Kidney epithelial cell (primary cell): ENCODE results near the gene GNA14. TPM values are rescaled to one million over a fixed set of nuclear protein-coding genes. Genes with fewer than 3 reads are reported as not detected.

Experiments
- DNase-seq: peaks from one replicate; pipeline ENCODE4 v3.0.0-alpha.2; 2010; ENCODE audit warnings: low read depth
- H3K27me3 ChIP-seq: 2 replicates; pipeline ENCODE4 v1.6.0; 2011; ENCODE audit warnings: low read length; ENCODE audit not compliant: control insufficient read depth, insufficient read depth
- H3K36me3 ChIP-seq: 2 replicates; pipeline ENCODE4 v1.5.1; 2011; ENCODE audit warnings: low read length; ENCODE audit not compliant: control insufficient read depth, insufficient read depth
- H3K4me3 ChIP-seq: 2 replicates; pipeline ENCODE4 v1.5.1; 2011; ENCODE audit warnings: low read depth, mild to moderate bottlenecking, control low read depth, low read length
- total RNA-seq: library from RNA; depleted of rRNA; stranded (reverse); fragments of >200 nt; gene quantifications from 2 replicates; pipeline ENCODE4 v1.2.3, GENCODE V29; 2015
- TF ChIP-seq, protein P1 (sequence below): IDR thresholded peaks from 2 replicates; pipeline ENCODE4 v1.5.1; 2011; ENCODE audit warnings: mild to moderate bottlenecking, moderate library complexity, low read length, control low read depth, inconsistent platforms; ENCODE audit not compliant: insufficient read depth, poor library complexity, severe bottlenecking

GNA14 gene
- total RNA-seq, 1 donor from 2014 or later, result 0.63 TPM

DNA sequence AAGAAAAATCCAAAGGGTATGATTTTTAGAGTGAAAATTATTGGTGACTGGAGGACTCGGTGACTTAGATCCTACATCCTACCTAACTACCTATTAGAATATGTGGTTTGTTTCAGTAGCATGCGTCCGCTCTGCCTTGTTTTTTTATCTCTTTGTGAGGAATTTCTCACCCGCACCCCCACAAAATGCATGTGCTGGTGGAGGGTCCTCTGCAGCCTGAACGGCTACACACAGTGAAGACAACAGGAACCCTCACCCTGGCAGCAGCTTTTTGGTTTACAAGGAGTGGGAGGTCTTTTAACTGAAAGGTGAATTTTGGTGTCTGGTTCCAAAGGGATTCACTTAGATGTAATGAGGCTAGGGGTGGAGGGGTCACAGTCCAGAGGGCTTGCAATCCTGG is 115.5 kb downstream of the GNA14 start:
- no peak overlapping the region for H3K4me3 ChIP-seq
- H3K36me3 ChIP-seq, result no peaks in the 10 kb centered on the region
- no peaks in the 10 kb centered on the region for H3K27me3 ChIP-seq
- TF ChIP-seq, protein P1, sequence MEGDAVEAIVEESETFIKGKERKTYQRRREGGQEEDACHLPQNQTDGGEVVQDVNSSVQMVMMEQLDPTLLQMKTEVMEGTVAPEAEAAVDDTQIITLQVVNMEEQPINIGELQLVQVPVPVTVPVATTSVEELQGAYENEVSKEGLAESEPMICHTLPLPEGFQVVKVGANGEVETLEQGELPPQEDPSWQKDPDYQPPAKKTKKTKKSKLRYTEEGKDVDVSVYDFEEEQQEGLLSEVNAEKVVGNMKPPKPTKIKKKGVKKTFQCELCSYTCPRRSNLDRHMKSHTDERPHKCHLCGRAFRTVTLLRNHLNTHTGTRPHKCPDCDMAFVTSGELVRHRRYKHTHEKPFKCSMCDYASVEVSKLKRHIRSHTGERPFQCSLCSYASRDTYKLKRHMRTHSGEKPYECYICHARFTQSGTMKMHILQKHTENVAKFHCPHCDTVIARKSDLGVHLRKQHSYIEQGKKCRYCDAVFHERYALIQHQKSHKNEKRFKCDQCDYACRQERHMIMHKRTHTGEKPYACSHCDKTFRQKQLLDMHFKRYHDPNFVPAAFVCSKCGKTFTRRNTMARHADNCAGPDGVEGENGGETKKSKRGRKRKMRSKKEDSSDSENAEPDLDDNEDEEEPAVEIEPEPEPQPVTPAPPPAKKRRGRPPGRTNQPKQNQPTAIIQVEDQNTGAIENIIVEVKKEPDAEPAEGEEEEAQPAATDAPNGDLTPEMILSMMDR, result no peak
- DNase-seq, result no peak

DNA sequence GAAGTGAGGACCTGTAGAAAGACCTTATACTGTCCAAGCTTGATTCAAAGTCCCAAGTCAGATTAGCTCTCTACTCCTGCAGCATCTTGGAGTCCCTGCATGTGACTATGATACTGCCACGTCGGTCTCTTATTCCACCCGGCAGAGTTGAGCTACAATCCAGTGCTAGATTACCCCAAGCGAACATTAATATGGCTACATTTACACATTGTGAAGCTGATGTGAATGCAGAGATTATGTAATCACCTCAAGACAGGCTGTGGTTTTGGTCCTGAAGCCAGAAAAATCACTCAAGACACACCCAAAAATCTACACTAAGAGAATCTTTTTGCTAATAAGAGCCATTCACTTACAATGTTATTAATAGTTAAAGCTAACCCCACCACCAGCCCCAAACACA is 116.7 kb downstream of the GNA14 start:
- TF ChIP-seq, protein P1, result no peak
- no peaks in the 10 kb centered on the region for H3K27me3 ChIP-seq
- DNase-seq, result no peak

DNA sequence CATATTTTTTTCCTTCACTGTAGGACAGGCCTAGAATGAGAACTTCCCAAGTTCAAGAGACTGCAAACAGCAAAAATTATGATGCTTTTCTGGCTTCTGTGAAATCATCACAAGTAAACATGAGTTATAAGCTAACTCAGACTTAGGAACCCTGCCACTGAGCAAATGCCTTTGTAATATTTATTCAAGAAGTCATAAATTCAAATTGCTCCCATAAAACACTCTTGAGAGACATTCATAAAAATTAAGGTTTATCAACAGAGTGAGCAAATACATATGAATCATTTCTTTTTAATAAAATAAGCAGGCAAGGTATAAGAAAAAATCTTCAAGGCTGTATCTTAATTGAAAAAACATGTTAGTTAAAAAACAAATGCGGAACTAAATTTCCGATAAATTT is 124.2 kb downstream of the GNA14 start:
- H3K4me3 ChIP-seq, result no peak overlapping the region
- no peaks in the 10 kb centered on the region for H3K36me3 ChIP-seq
- DNase-seq, result no peak
- H3K27me3 ChIP-seq, result no peaks in the 10 kb centered on the region
- TF ChIP-seq, protein P1, result no peak

More for the DNA sequence above, 116.7 kb downstream of the GNA14 start:
- no peaks in the 10 kb centered on the region for H3K36me3 ChIP-seq
- H3K4me3 ChIP-seq, result no peak overlapping the region

DNA sequence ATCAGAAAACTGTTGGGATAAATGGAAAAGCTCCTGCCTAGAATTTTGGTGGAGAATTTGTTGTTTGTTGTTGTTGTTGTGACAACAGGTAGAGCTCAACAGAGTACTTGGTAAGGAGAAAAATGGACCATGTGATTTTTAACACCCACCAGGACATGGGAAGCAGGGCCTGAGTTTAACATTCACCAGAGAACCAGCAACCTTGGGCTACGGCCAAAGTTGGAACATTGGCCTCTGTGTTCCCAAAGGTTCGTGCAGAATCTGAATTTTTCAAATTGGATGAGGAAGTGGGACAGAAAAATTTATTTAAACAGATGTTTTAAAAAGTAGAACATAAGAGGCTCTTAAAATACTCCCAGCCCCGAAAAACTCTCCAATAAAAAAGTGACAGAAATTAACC is 127.0 kb downstream of the GNA14 start:
- Histone ChIP-seq H3K36me3 (no peaks in the 10 kb centered on the region), H3K27me3 (no peaks in the 10 kb centered on the region), H3K4me3 (no peak overlapping the region)
- DNase-seq, result no peak
- TF ChIP-seq, protein P1, result no peak

DNA sequence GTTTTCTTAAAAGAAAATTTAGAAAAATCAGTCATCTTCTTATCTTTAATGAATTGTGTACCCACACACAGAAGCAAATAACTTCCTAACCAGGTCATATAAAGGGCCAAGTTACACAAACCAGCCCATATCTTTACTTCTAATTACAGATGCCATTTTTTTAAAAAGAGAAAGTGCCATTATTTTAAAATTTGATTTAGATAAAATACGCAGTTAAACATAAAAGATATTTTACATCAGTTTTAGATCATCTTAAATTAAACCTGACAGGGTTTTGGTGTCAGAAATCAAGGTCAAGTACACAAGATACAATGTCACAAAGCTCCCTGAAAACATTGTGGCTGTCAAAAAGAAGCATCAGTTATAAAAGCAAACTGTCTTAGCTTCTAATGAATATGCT is 129.4 kb downstream of the GNA14 start:
- TF ChIP-seq, protein P1, result no peak
- no peak for DNase-seq
- Histone ChIP-seq H3K27me3 (no peaks in the 10 kb centered on the region), H3K4me3 (no peak overlapping the region), H3K36me3 (no peaks in the 10 kb centered on the region)

DNA sequence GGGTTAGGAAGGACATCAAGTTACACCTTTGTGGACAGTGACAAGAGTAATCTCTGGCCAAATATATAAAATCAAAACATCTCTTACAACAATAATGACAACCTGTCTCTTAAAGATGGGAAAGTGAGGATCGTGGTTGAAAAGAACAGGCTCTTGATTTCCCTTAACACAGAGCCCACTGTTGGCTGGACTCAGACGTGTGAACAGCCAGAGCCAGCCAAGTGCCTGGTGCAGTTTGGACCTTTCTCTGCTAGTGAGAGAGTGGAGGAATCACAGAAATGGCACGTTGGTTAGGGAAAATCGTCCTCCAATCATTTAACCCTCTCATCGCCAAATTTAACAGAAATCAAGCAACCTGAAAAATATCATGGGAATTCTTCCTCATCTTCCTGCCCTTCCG is 131.3 kb downstream of the GNA14 start:
- H3K36me3 ChIP-seq, result no peaks in the 10 kb centered on the region
- H3K27me3 ChIP-seq, result no peaks in the 10 kb centered on the region
- TF ChIP-seq, protein P1, result no peak
- no peak for DNase-seq
- no peak overlapping the region for H3K4me3 ChIP-seq
